ENCODE results near the gene ZFAND5. TPM values are rescaled to one million over a fixed set of nuclear protein-coding genes. Genes with fewer than 3 reads are reported as not detected.

Gene ZFAND5
- total RNA-seq, 1 experiment from 2014 or later = 227 TPM

- POLR2A ChIA-PET (ENCODE audit: unreplicated experiment) = interaction anchor here (0.6 kb wide), 1 partner anchor 321 kb away, joined by 4 read pairs; no protein-coding TSS in a partner anchor
- intact Hi-C loops (cut with micrococcal nuclease; ENCODE audit: unreplicated experiment) = no loop called here
- no TSS peak for BruUV-seq (replicated peaks)
Observed at GRCh38 chr9:72400866-72401265, 35.9 kb upstream of the ZFAND5 start.

GRCh38 chr9:72399391-72399790 is 34.4 kb upstream of the ZFAND5 start:
- TF ChIP-seq CTCF (conservative IDR thresholded peaks at IDR 0.05) (no peak), EZH2 (IDR thresholded peaks at IDR 0.05; ENCODE audit: low read depth) (no peak)
- Histone ChIP-seq H3K36me3 (ENCODE audit: low read depth) (no peaks in the 10 kb centered on the region), H3K4me2 (no peak overlapping the region), H3K27ac (no peak overlapping the region), H3K9me2 (ENCODE audit: insufficient read depth) (no peaks in the 10 kb centered on the region), H3K79me2 (ENCODE audit: low read depth) (no peaks in the 10 kb centered on the region), H3K9me3 (ENCODE audit: insufficient read depth, low read depth) (no peaks in the 10 kb centered on the region), H3F3A (ENCODE audit: insufficient read depth, low read depth) (peaks cover 17% of the 10 kb centered on the region), H3K27me3 (ENCODE audit: insufficient read depth, low read depth) (no peaks in the 10 kb centered on the region), H4K20me1 (ENCODE audit: insufficient read depth) (no peaks in the 10 kb centered on the region), H3K4me3 (no peak overlapping the region), H3K4me1 (replicated peaks; ENCODE audit: insufficient read depth) (peaks cover 19% of the 10 kb centered on the region), H2AFZ (no peak overlapping the region)
- no peak for DNase-seq
- intact Hi-C loops (cut with micrococcal nuclease; ENCODE audit: unreplicated experiment) = loop anchor here (5.0 kb wide), 1 partner anchor 43 kb away; no protein-coding TSS in a partner anchor
- BruUV-seq (replicated peaks) = no TSS peak
- CTCF ChIA-PET = no interaction called here
- POLR2A ChIA-PET (ENCODE audit: unreplicated experiment) = no interaction called here

More at GRCh38 chr9:72400866-72401265, 35.9 kb upstream of the ZFAND5 start:
- no peaks in the 10 kb centered on the region for H3K36me3 ChIP-seq (ENCODE audit: low read depth)
- CTCF ChIA-PET = no interaction called here
- no peak overlapping the region for H3K4me2 ChIP-seq
- no peak for TF ChIP-seq CTCF (conservative IDR thresholded peaks at IDR 0.05)
- TF ChIP-seq EZH2 (IDR thresholded peaks at IDR 0.05; ENCODE audit: low read depth) = no peak
- H3K9me2 ChIP-seq (ENCODE audit: insufficient read depth) = no peaks in the 10 kb centered on the region
- no peak overlapping the region for H3K4me3 ChIP-seq
- no peak for DNase-seq
- no peaks in the 10 kb centered on the region for H4K20me1 ChIP-seq (ENCODE audit: insufficient read depth)
- H3K4me1 ChIP-seq (replicated peaks; ENCODE audit: insufficient read depth) = peaks cover 18% of the 10 kb centered on the region
- no peaks in the 10 kb centered on the region for H3K27me3 ChIP-seq (ENCODE audit: insufficient read depth, low read depth)
- H2AFZ ChIP-seq = no peak overlapping the region
- no peak overlapping the region for H3K27ac ChIP-seq
- no peaks in the 10 kb centered on the region for H3K79me2 ChIP-seq (ENCODE audit: low read depth)
- no peaks in the 10 kb centered on the region for H3K9me3 ChIP-seq (ENCODE audit: insufficient read depth, low read depth)
- H3F3A ChIP-seq (ENCODE audit: insufficient read depth, low read depth) = peaks cover 16% of the 10 kb centered on the region

GRCh38 chr9:72396247-72397091 is 31.5 kb upstream of the ZFAND5 start:
- Histone ChIP-seq H3K79me2 (ENCODE audit: low read depth) (no peaks in the 10 kb centered on the region), H3K27ac (peak overlapping the region; percentile 51), H3K4me3 (peak overlapping the region; percentile 14; the same call in 1 of the 2 replicates), H3F3A (ENCODE audit: insufficient read depth, low read depth) (peaks cover 17% of the 10 kb centered on the region), H4K20me1 (ENCODE audit: insufficient read depth) (no peaks in the 10 kb centered on the region), H3K36me3 (ENCODE audit: low read depth) (no peaks in the 10 kb centered on the region), H3K9me3 (ENCODE audit: insufficient read depth, low read depth) (no peaks in the 10 kb centered on the region), H3K4me1 (replicated peaks; ENCODE audit: insufficient read depth) (peaks cover 19% of the 10 kb centered on the region), H3K4me2 (peak overlapping the region; percentile 51), H2AFZ (no peak overlapping the region; the same call in 1 of the 2 replicates), H3K9me2 (ENCODE audit: insufficient read depth) (no peaks in the 10 kb centered on the region), H3K27me3 (ENCODE audit: insufficient read depth, low read depth) (no peaks in the 10 kb centered on the region)
- ChIA-PET POLR2A (ENCODE audit: unreplicated experiment) (interaction anchor here (0.6 to 1.0 kb wide), 6 partner anchors 31 to 131 kb away, joined by 3 to 9 read pairs (median 6); partner anchors contain the start of gene ZFAND5), CTCF (no interaction called here)
- DNase-seq = peak; percentile 4 to 96
- intact Hi-C loops (cut with micrococcal nuclease; ENCODE audit: unreplicated experiment) = loop anchor here (5.0 kb wide), 1 partner anchor 46 kb away; no protein-coding TSS in a partner anchor
- BruUV-seq (replicated peaks) = no TSS peak
- TF ChIP-seq CTCF (conservative IDR thresholded peaks at IDR 0.05) (no peak), EZH2 (IDR thresholded peaks at IDR 0.05; ENCODE audit: low read depth) (no peak)
